GM12878 (cell line): ENCODE measurements around the gene RPRML. TPM values are rescaled to one million over a fixed set of nuclear protein-coding genes. Genes with fewer than 3 reads are reported as not detected.
"Not testable (repeated sequence)": the region's sequence is repeated elsewhere in the genome, so short reads cannot be mapped to it uniquely, and the experiment has no call there.

Experiments used
- ATAC-seq: fragments of 200-7000 bp; cut with Tn5 transposase; 3 replicates; pipeline ENCODE4 v1.9.1; 2020; ENCODE audit warnings: mild to moderate bottlenecking, moderate library complexity
- BruUV-seq: library from RNA; stranded (reverse); fragments of 400-500 nt; replicated peaks from 2 replicates; lab custom pipeline; 2021; lab: Mats Ljungman, UMichigan
- CTCF ChIA-PET: fragments of 300-600 bp; sonication (Branson Sonifier 250); formaldehyde crosslinking; extraction: SDS; loops from one replicate; lab custom pipeline; 2021; ENCODE audit warnings: inconsistent platforms; lab: Yijun Ruan, JAX
- POLR2A ChIA-PET: fragments of 350-600 bp; formaldehyde crosslinking; extraction: SDS; loops from one replicate; lab custom pipeline; 2021; ENCODE audit warnings: inconsistent platforms; lab: Charles Lee
- RAD21 ChIA-PET: fragments of 300-600 bp; sonication (Branson Sonifier 250); formaldehyde crosslinking; loops from one replicate; lab custom pipeline; 2023; ENCODE audit warnings: antibody characterized with exemption; ENCODE audit not compliant: unreplicated experiment; lab: Charles Lee
- SMC1A ChIA-PET: fragments of 300-600 bp; sonication (Branson Sonifier 250); formaldehyde crosslinking; loops from one replicate; lab custom pipeline; 2023; ENCODE audit not compliant: unreplicated experiment, uncharacterized antibody; lab: Charles Lee
- DNase-seq: peaks from one replicate; pipeline ENCODE4 v3.0.0-alpha.2; 2011; ENCODE audit warnings: low read depth, low spot score
- FAIRE-seq: peaks from 3 replicates; lab custom pipeline; 2011; peaks lifted over from hg19 to GRCh38; lab: Jason Lieb, UNC
- H2AFZ ChIP-seq: 2 replicates; pipeline ENCODE4 v1.6.0; 2011; ENCODE audit warnings: low read depth, low read length, control low read depth; ENCODE audit not compliant: control insufficient read depth
- H3K27ac ChIP-seq: 2 replicates; pipeline ENCODE4 v1.5.1; 2011; ENCODE audit warnings: control low read depth; ENCODE audit not compliant: control insufficient read depth, insufficient read depth
- H3K27me3 ChIP-seq, 2 experiments: replicated peaks in 1 of 2; 2 replicates each; pipeline versions ENCODE4 v1.6.0 to v1.6.1; 2011; ENCODE audit warnings: low read length in 1 of 2; ENCODE audit not compliant: control insufficient read depth in 2 of 2, insufficient read depth in 2 of 2
- H3K36me3 ChIP-seq, 2 experiments: 2 replicates each; pipeline ENCODE4 v1.5.1; 2011; ENCODE audit warnings: low read length in 1 of 2; ENCODE audit not compliant: control insufficient read depth in 2 of 2, insufficient read depth in 2 of 2
- H3K4me1 ChIP-seq: 2 replicates; pipeline ENCODE4 v1.6.1; 2011; ENCODE audit warnings: mild to moderate bottlenecking, low read length, moderate library complexity, mixed read lengths; ENCODE audit not compliant: control insufficient read depth, insufficient read depth
- H3K4me2 ChIP-seq: 2 replicates; pipeline ENCODE4 v1.6.0; 2011; ENCODE audit warnings: control low read depth; ENCODE audit not compliant: control insufficient read depth, insufficient read depth
- H3K4me3 ChIP-seq: fragments of 200-600 bp; sonication (generic); 2 replicates; pipeline ENCODE4 v1.5.1; 2016
- H3K79me2 ChIP-seq: 2 replicates; pipeline ENCODE4 v1.6.0; 2011; ENCODE audit warnings: low read length; ENCODE audit not compliant: control insufficient read depth, insufficient read depth
- H3K9ac ChIP-seq: 2 replicates; pipeline ENCODE4 v1.8.0; 2011; ENCODE audit warnings: low read length, control low read depth, mixed read lengths; ENCODE audit not compliant: control insufficient read depth, insufficient read depth
- H3K9me3 ChIP-seq: replicated peaks from 3 replicates; pipeline ENCODE4 v1.5.1; 2011; ENCODE audit warnings: mild to moderate bottlenecking, low read length; ENCODE audit not compliant: control insufficient read depth, insufficient read depth
- H4K20me1 ChIP-seq: 2 replicates; pipeline ENCODE4 v1.6.0; 2011; ENCODE audit not compliant: control insufficient read depth, insufficient read depth
- JUNB ChIP-seq: IDR thresholded peaks from 2 replicates; pipeline ENCODE4 v1.6.1; 2016; ENCODE audit warnings: antibody characterized with exemption, mild to moderate bottlenecking
- PAX8 ChIP-seq: fragments of 450-650 bp; IDR thresholded peaks from 2 replicates; pipeline ENCODE4 v1.6.1; 2017; ENCODE audit warnings: mild to moderate bottlenecking, moderate library complexity
- WGBS: methylation state at CpG from one replicate; pipeline ENCODE4 v1.1.6; 2016; ENCODE audit warnings: low lambda C conversion rate; ENCODE audit not compliant: insufficient replicate concordance, insufficient coverage; ENCODE audit errors: missing lambda C conversion rate; 5-methylcytosine and 5-hydroxymethylcytosine counted together
- in situ Hi-C: fragments of 300-500 bp; cut with MboI; formaldehyde crosslinking; loops from 9 replicates; pipeline ENCODE4 v1.14.3; 2018; ENCODE audit warnings: mixed read lengths
- intact Hi-C: fragments of 100-400 bp; cut with micrococcal nuclease; formaldehyde crosslinking; loops from one replicate; pipeline ENCODE4 v1.14.2; 2022; ENCODE audit not compliant: unreplicated experiment
- polyA plus RNA-seq, 11 experiments: library from polyadenylated mRNA; depleted of rRNA in 4 of 11; unstranded in 6 of 11; stranded (reverse) in 5 of 11; fragments of >200 nt; fragmentation: Nextera tagmentation in 4 of 11; fragmentation: Illumina TruSeq in 1 of 11; extraction: Ambion mirVana in 4 of 11; extraction: Trizol in 1 of 11; gene quantifications; 1 replicate in 1 of 11; 2 replicates in 10 of 11; pipeline versions ENCODE4 v1.2.1 to v1.2.3, GENCODE V29; 2011 to 2016; ENCODE audit warnings: inconsistent platforms in 2 of 11, missing spikeins in 2 of 11, low read depth in 1 of 11
- total RNA-seq, 4 experiments: library from RNA; depleted of rRNA in 3 of 4; stranded (reverse); fragments of >200 nt in 3 of 4; fragmentation: Illumina TruSeq in 1 of 4; extraction: Trizol in 1 of 4; gene quantifications; 2 replicates each; pipeline versions ENCODE4 v1.2.1 to v1.2.3, GENCODE V29; 2013 to 2021
- TF ChIP-seq, protein P1 (sequence below): IDR thresholded peaks from 2 replicates; pipeline ENCODE4 v1.6.1; 2012; ENCODE audit warnings: low read length, inconsistent platforms
- TF ChIP-seq, protein P2 (sequence below): fragments of 450-650 bp; IDR thresholded peaks from 2 replicates; pipeline ENCODE4 v1.6.1; 2014; ENCODE audit warnings: mild to moderate bottlenecking

Gene RPRML
- total and polyA plus RNA-seq, 10 of the 15 experiments (the other 5 are each of a cell fraction or from before 2014, with no cell fraction given), result not detected

DNA sequence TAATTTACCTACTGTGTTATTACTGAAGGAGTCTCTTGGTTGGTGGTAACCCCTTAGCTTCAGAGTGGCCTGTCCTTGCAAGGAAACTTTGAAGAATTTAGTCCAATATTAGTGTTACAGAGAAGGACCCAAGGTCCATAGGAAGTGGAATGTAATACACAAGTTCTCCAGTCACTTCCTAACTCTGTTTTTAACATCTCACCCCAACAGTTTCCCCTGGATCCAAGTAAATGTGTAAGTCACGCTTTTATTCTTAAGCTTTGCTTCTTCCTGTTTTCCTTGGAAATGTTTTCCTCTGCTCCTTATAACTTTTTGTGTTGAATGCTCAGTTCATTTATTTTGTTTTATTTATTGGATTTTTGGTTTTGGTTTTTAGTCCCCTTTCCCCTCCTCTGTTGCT lies 25.9 kb upstream of the RPRML start:
- H3K9me3 ChIP-seq, result no peaks in the 10 kb centered on the region
- no TSS peak for BruUV-seq
- WGBS, result 48% methylated on average over 1 of the region's 1 CpG
- DNase-seq, result no peak
- in situ Hi-C loops (no loop called here), intact Hi-C loops (no loop called here)
- H3K4me1 ChIP-seq, result peaks cover 3% of the 10 kb centered on the region
- no peak for FAIRE-seq
- H3K9ac ChIP-seq, result no peak overlapping the region
- no peaks in the 10 kb centered on the region for H4K20me1 ChIP-seq
- H3K4me2 ChIP-seq, result no peak overlapping the region
- TF ChIP-seq, protein P1, sequence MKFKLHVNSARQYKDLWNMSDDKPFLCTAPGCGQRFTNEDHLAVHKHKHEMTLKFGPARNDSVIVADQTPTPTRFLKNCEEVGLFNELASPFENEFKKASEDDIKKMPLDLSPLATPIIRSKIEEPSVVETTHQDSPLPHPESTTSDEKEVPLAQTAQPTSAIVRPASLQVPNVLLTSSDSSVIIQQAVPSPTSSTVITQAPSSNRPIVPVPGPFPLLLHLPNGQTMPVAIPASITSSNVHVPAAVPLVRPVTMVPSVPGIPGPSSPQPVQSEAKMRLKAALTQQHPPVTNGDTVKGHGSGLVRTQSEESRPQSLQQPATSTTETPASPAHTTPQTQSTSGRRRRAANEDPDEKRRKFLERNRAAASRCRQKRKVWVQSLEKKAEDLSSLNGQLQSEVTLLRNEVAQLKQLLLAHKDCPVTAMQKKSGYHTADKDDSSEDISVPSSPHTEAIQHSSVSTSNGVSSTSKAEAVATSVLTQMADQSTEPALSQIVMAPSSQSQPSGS, result no peak
- no peak for TF ChIP-seq PAX8
- TF ChIP-seq, protein P2, sequence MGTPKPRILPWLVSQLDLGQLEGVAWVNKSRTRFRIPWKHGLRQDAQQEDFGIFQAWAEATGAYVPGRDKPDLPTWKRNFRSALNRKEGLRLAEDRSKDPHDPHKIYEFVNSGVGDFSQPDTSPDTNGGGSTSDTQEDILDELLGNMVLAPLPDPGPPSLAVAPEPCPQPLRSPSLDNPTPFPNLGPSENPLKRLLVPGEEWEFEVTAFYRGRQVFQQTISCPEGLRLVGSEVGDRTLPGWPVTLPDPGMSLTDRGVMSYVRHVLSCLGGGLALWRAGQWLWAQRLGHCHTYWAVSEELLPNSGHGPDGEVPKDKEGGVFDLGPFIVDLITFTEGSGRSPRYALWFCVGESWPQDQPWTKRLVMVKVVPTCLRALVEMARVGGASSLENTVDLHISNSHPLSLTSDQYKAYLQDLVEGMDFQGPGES, result no peak
- TF ChIP-seq JUNB, result no peak
- TF ChIP-seq, all 136 proteins: peak for 0
- H3K36me3 ChIP-seq, result no peaks in the 10 kb centered on the region
- H3K27me3 ChIP-seq, result no peaks in the 10 kb centered on the region
- RAD21 ChIA-PET, result no interaction called here
- H3K79me2 ChIP-seq, result no peaks in the 10 kb centered on the region
- SMC1A ChIA-PET, result interaction anchor here (1.5 kb wide), 1 partner anchor 63 kb away, joined by 4 read pairs; no protein-coding TSS in a partner anchor
- H2AFZ ChIP-seq, result no peak overlapping the region
- POLR2A ChIA-PET, result no interaction called here
- H3K4me3 ChIP-seq, result no peak overlapping the region
- CTCF ChIA-PET, result no interaction called here
- no peak overlapping the region for H3K27ac ChIP-seq
- no peak for ATAC-seq

DNA sequence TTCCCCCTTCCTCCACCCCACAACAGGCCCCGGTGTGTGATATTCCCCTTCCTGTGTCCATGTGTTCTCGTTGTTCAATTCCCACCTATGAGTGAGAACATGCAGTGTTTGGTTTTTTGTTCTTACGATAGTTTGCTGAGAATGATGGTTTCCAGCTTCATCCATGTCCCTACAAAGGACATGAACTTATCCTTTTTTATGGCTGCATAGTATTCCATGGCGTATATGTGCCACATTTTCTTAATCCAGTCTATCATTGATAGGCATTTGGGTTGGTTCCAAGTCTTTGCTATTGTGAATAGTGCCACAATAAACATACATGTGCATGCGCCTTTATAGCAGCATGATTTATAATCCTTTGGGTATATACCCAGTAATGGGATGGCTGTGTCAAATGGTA lies 24.8 kb upstream of the RPRML start:
- FAIRE-seq, H3K9me3 ChIP-seq, H3K27me3 ChIP-seq, POLR2A ChIA-PET, H3K4me2 ChIP-seq, DNase-seq, H3K79me2 ChIP-seq, RAD21 ChIA-PET, SMC1A ChIA-PET, H3K36me3 ChIP-seq, in situ Hi-C loops, H4K20me1 ChIP-seq, intact Hi-C loops, H2AFZ ChIP-seq, BruUV-seq, H3K4me1 ChIP-seq, H3K9ac ChIP-seq, H3K27ac ChIP-seq, H3K4me3 ChIP-seq, ATAC-seq, CTCF ChIA-PET: not testable (repeated sequence)
- WGBS, result 65% methylated on average over 5 of the region's 5 CpGs
